ENCODE data around the gene AMH.

Gene AMH

GRCh38 chr19:2270157-2270422, 21.0 kb downstream of the AMH start:
- TF ChIP-seq CTCF (conservative IDR thresholded peaks at IDR 0.05; ENCODE audit: low read length) (no peak), EZH2phosphoT487 (IDR thresholded peaks at IDR 0.05; ENCODE audit: borderline replicate concordance) (no peak)
- peaks cover 52% of the 10 kb centered on the region for H4K20me1 ChIP-seq (ENCODE audit: insufficient read depth, low read length, poor library complexity, severe bottlenecking)
- peaks cover 54% of the 10 kb centered on the region for H3K79me2 ChIP-seq (ENCODE audit: insufficient read depth, low read length)
- H3F3A ChIP-seq (ENCODE audit: low read depth), result peaks cover 18% of the 10 kb centered on the region
- peaks cover 12% of the 10 kb centered on the region for H3K27me3 ChIP-seq (ENCODE audit: insufficient read depth, low read length, poor library complexity, severe bottlenecking)
- peak overlapping the region; percentile 96 for H3K9ac ChIP-seq (ENCODE audit: low read depth, low read length, poor library complexity, severe bottlenecking)
- H3K9me3 ChIP-seq (ENCODE audit: insufficient read depth, low read depth, low read length), result no peaks in the 10 kb centered on the region
- H3K4me3 ChIP-seq (ENCODE audit: low read length, poor library complexity, severe bottlenecking), result peak overlapping the region; percentile 94
- H3K4me2 ChIP-seq (ENCODE audit: low read depth, low read length, poor library complexity, severe bottlenecking), result peak overlapping the region; percentile 53
- no peaks in the 10 kb centered on the region for H3K9me2 ChIP-seq (replicated peaks; ENCODE audit: low read depth, low read length)
- peaks cover 34% of the 10 kb centered on the region for H3K4me1 ChIP-seq (ENCODE audit: insufficient read depth, low read length, poor library complexity, severe bottlenecking)
- no peak overlapping the region for H2AFZ ChIP-seq (ENCODE audit: low read length)
- H3K36me3 ChIP-seq (ENCODE audit: insufficient read depth, low read length), result peaks cover 19% of the 10 kb centered on the region; the same call in 1 of the 2 replicates

- no peak for TF ChIP-seq CTCF (conservative IDR thresholded peaks at IDR 0.05; ENCODE audit: low read length)
- TF ChIP-seq EZH2phosphoT487 (IDR thresholded peaks at IDR 0.05; ENCODE audit: borderline replicate concordance), result no peak
- no peaks in the 10 kb centered on the region for H3K9me2 ChIP-seq (replicated peaks; ENCODE audit: low read depth, low read length)
- H3K4me2 ChIP-seq (ENCODE audit: low read depth, low read length, poor library complexity, severe bottlenecking), result peak overlapping the region; percentile 83
- peaks cover 60% of the 10 kb centered on the region for H3K79me2 ChIP-seq (ENCODE audit: insufficient read depth, low read length)
- H3K9me3 ChIP-seq (ENCODE audit: insufficient read depth, low read depth, low read length), result no peaks in the 10 kb centered on the region
- H3K4me3 ChIP-seq (ENCODE audit: low read length, poor library complexity, severe bottlenecking), result peak overlapping the region; percentile 94
- peaks cover 52% of the 10 kb centered on the region for H4K20me1 ChIP-seq (ENCODE audit: insufficient read depth, low read length, poor library complexity, severe bottlenecking)
- H2AFZ ChIP-seq (ENCODE audit: low read length), result no peak overlapping the region
- peaks cover 34% of the 10 kb centered on the region for H3K4me1 ChIP-seq (ENCODE audit: insufficient read depth, low read length, poor library complexity, severe bottlenecking)
- H3K36me3 ChIP-seq (ENCODE audit: insufficient read depth, low read length), result peaks cover 19% of the 10 kb centered on the region; the same call in 1 of the 2 replicates
- peak overlapping the region; percentile 96 for H3K9ac ChIP-seq (ENCODE audit: low read depth, low read length, poor library complexity, severe bottlenecking)
- peaks cover 18% of the 10 kb centered on the region for H3F3A ChIP-seq (ENCODE audit: low read depth)
- H3K27me3 ChIP-seq (ENCODE audit: insufficient read depth, low read length, poor library complexity, severe bottlenecking), result peaks cover 12% of the 10 kb centered on the region
Observed at GRCh38 chr19:2270423-2271233, 21.5 kb downstream of the AMH start.

DNA sequence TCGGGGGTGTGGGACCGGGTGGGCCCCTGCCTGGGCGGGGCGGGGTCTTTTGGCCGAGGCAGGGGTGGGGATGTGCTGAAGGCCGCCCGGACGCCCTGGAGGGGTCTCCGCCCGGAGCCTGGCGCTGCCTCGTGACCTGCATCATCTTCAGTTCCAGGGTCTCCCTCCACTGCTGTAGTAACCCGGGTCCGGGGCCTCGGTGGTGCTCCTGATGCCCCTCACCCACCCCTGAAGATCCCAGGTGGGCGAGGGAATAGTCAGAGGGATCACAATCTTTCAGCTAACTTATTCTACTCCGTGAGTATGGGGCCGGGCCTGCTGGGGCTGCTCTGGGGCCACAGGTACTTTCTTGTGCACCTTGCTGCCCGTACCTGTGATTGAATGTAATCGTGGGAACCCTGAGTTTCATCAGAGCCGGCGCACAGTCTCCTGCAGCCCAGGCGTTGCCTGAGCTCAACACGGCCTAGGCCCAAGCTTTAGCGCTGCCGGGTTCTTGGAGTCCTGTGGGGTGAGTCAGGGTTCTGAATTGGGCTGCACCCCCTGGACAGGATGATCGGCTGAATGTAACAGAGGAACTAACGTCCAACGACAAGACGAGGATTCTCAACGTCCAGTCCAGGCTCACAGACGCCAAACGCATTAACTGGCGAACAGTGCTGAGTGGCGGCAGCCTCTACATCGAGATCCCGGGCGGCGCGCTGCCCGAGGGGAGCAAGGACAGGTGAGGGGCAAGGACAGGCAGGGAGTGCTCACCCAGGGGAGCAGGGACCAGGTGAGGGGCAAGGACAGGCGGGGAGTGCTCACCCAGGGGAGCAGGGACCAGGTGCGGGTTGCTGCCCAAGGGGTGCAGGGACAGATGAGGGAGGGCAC, 22.3 kb downstream of the AMH start:
- H3K9me3 ChIP-seq (ENCODE audit: insufficient read depth, low read depth, low read length), result no peaks in the 10 kb centered on the region
- peak overlapping the region; percentile 96 for H3K9ac ChIP-seq (ENCODE audit: low read depth, low read length, poor library complexity, severe bottlenecking)
- H3K79me2 ChIP-seq (ENCODE audit: insufficient read depth, low read length), result peaks cover 63% of the 10 kb centered on the region
- H3K36me3 ChIP-seq (ENCODE audit: insufficient read depth, low read length), result peaks cover 19% of the 10 kb centered on the region; the same call in 1 of the 2 replicates
- peaks cover 18% of the 10 kb centered on the region for H3F3A ChIP-seq (ENCODE audit: low read depth)
- H3K9me2 ChIP-seq (replicated peaks; ENCODE audit: low read depth, low read length), result no peaks in the 10 kb centered on the region
- H3K4me3 ChIP-seq (ENCODE audit: low read length, poor library complexity, severe bottlenecking), result peak overlapping the region; percentile 94
- no peak for TF ChIP-seq EZH2phosphoT487 (IDR thresholded peaks at IDR 0.05; ENCODE audit: borderline replicate concordance)
- no peak for TF ChIP-seq CTCF (conservative IDR thresholded peaks at IDR 0.05; ENCODE audit: low read length)
- H4K20me1 ChIP-seq (ENCODE audit: insufficient read depth, low read length, poor library complexity, severe bottlenecking), result peaks cover 52% of the 10 kb centered on the region
- H3K4me1 ChIP-seq (ENCODE audit: insufficient read depth, low read length, poor library complexity, severe bottlenecking), result peaks cover 33% of the 10 kb centered on the region
- H3K27me3 ChIP-seq (ENCODE audit: insufficient read depth, low read length, poor library complexity, severe bottlenecking), result peaks cover 12% of the 10 kb centered on the region
- peak overlapping the region; percentile 83 for H3K4me2 ChIP-seq (ENCODE audit: low read depth, low read length, poor library complexity, severe bottlenecking)
- H2AFZ ChIP-seq (ENCODE audit: low read length), result no peak overlapping the region

Measured in Loucy (cell line).